ENCODE measurements around the gene RAD51B.

The RAD51B gene

GRCh38 chr14:68471029-68471963 is 651.7 kb downstream of the RAD51B start:
- Histone ChIP-seq H3K4me3 (ENCODE audit: low read depth, low read length) (no peak overlapping the region), H3K36me3 (no peaks in the 10 kb centered on the region), H3K27me3 (no peaks in the 10 kb centered on the region), H3K4me1 (no peaks in the 10 kb centered on the region), H3K9me3 (no peaks in the 10 kb centered on the region)
- TF ChIP-seq CTCF (IDR thresholded peaks at IDR 0.05; ENCODE audit: low read depth, low read length), result no peak
- no peak for DNase-seq

GRCh38 chr14:68471964-68472508 is 652.5 kb downstream of the RAD51B start:
- no peak for TF ChIP-seq CTCF (IDR thresholded peaks at IDR 0.05; ENCODE audit: low read depth, low read length)
- no peak for DNase-seq
- Histone ChIP-seq H3K36me3 (no peaks in the 10 kb centered on the region), H3K4me1 (no peaks in the 10 kb centered on the region), H3K27me3 (no peaks in the 10 kb centered on the region), H3K9me3 (no peaks in the 10 kb centered on the region), H3K4me3 (ENCODE audit: low read depth, low read length) (no peak overlapping the region)

GRCh38 chr14:68473069-68473468 is 653.5 kb downstream of the RAD51B start:
- Histone ChIP-seq H3K27me3 (no peaks in the 10 kb centered on the region), H3K4me1 (no peaks in the 10 kb centered on the region), H3K9me3 (no peaks in the 10 kb centered on the region), H3K36me3 (no peaks in the 10 kb centered on the region), H3K4me3 (ENCODE audit: low read depth, low read length) (no peak overlapping the region)
- DNase-seq, result no peak
- no peak for TF ChIP-seq CTCF (IDR thresholded peaks at IDR 0.05; ENCODE audit: low read depth, low read length)

GRCh38 chr14:68473794-68474193 is 654.2 kb downstream of the RAD51B start:
- no peak for TF ChIP-seq CTCF (IDR thresholded peaks at IDR 0.05; ENCODE audit: low read depth, low read length)
- Histone ChIP-seq H3K4me1 (no peaks in the 10 kb centered on the region), H3K4me3 (ENCODE audit: low read depth, low read length) (no peak overlapping the region), H3K9me3 (no peaks in the 10 kb centered on the region), H3K27me3 (no peaks in the 10 kb centered on the region), H3K36me3 (no peaks in the 10 kb centered on the region)
- DNase-seq, result no peak

DNA sequence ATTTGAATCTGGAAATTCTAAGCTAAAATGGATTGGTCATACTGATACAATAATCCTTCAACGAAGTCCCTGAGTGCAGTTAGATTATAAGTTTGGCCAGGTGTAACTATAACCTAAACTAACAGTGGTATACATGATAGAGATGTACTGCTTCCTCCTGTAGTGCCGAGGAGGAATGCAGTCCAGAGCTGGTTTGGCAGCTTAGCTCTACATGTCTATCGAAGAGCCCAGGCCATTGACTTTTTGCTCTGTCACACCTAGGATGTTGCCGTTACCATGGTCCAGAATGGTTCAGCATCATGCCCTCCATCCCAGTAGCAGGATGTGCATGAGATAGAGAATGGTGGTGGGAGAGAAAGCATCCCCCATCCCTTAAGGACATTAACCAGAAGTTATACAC is 655.2 kb downstream of the RAD51B start:
- no peak for TF ChIP-seq CTCF (IDR thresholded peaks at IDR 0.05; ENCODE audit: low read depth, low read length)
- Histone ChIP-seq H3K36me3 (no peaks in the 10 kb centered on the region), H3K4me3 (ENCODE audit: low read depth, low read length) (no peak overlapping the region), H3K27me3 (no peaks in the 10 kb centered on the region), H3K9me3 (no peaks in the 10 kb centered on the region), H3K4me1 (no peaks in the 10 kb centered on the region)
- no peak for DNase-seq

DNA sequence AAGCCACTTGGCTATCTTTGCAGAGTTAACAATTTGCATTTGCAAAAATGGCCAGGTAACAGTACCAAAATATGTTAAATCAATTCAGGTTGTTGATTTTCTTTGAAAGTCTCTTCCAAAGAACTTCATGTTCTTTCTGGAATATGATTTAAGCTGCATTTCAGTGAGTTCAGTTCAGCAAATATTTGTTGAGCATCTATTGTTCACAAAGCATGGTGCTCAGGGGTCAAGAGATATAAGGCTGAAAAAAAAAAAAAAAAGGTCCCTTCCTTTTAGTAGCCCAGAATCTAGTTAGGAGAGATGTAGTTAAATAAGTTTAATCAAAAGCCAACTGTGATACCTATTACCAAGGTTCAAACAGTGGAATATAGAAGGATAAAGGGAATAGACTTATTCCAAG is 656.2 kb downstream of the RAD51B start:
- no peaks in the 10 kb centered on the region for H3K9me3 ChIP-seq
- DNase-seq, result no peak
- H3K4me1 ChIP-seq, result no peaks in the 10 kb centered on the region
- TF ChIP-seq CTCF (IDR thresholded peaks at IDR 0.05; ENCODE audit: low read depth, low read length), result no peak
- H3K36me3 ChIP-seq, result no peaks in the 10 kb centered on the region
- H3K27me3 ChIP-seq, result no peaks in the 10 kb centered on the region
- no peak overlapping the region for H3K4me3 ChIP-seq (ENCODE audit: low read depth, low read length)

Data from BE2C (cell line).